PC-3 (cell line): ENCODE measurements around the gene SH2D3C. TPM values are rescaled to one million over a fixed set of nuclear protein-coding genes. Genes with fewer than 3 reads are reported as not detected.

Experiments
- ATAC-seq: fragments of 200-7000 bp; cut with Tn5 transposase; 2 replicates; pipeline ENCODE4 v1.9.1; 2020; ENCODE audit warnings: mild to moderate bottlenecking, moderate library complexity
- BruUV-seq: library from RNA; stranded (reverse); fragments of 400-500 nt; replicated peaks from 2 replicates; lab custom pipeline; 2021; lab: Mats Ljungman, UMichigan
- CTCF ChIA-PET: fragments of 300-600 bp; sonication (Branson Sonifier 250); formaldehyde crosslinking; loops from one replicate; lab custom pipeline; 2022; ENCODE audit warnings: antibody characterized with exemption; lab: Charles Lee
- POLR2A ChIA-PET: fragments of 300-600 bp; sonication (Branson Sonifier 250); formaldehyde crosslinking; loops from one replicate; lab custom pipeline; 2022; ENCODE audit warnings: antibody characterized with exemption; ENCODE audit not compliant: unreplicated experiment; lab: Charles Lee
- DNase-seq: peaks from one replicate; pipeline ENCODE4 v3.0.0-alpha.2; 2015
- H2AFZ ChIP-seq: fragments of 300-600 bp; sonication (generic); 2 replicates; pipeline ENCODE4 v1.6.0; 2016; ENCODE audit warnings: antibody characterized with exemption, low read length
- H3F3A ChIP-seq: fragments of 300-600 bp; sonication (generic); one replicate; pipeline ENCODE4 v1.6.0; 2017; ENCODE audit warnings: antibody characterized with exemption, low read length, control low read depth, mild to moderate bottlenecking; ENCODE audit not compliant: unreplicated experiment
- H3K27ac ChIP-seq: fragments of 300-600 bp; sonication (generic); 2 replicates; pipeline ENCODE4 v1.5.1; 2016; ENCODE audit warnings: mild to moderate bottlenecking, low read length
- H3K27me3 ChIP-seq: fragments of 300-600 bp; sonication (generic); 2 replicates; pipeline ENCODE4 v1.6.1; 2016; ENCODE audit warnings: low read length, mixed read lengths
- H3K36me3 ChIP-seq: fragments of 300-600 bp; sonication (generic); 2 replicates; pipeline ENCODE4 v1.6.1; 2016; ENCODE audit warnings: low read depth, mixed run types, low read length, mixed read lengths
- H3K4me1 ChIP-seq: fragments of 300-600 bp; sonication (generic); 2 replicates; pipeline ENCODE4 v1.5.1; 2016; ENCODE audit warnings: low read length; ENCODE audit not compliant: insufficient read depth
- H3K4me2 ChIP-seq: fragments of 300-600 bp; sonication (generic); 2 replicates; pipeline ENCODE4 v1.6.0; 2016; ENCODE audit warnings: low read length
- H3K4me3 ChIP-seq: fragments of 300-600 bp; sonication (generic); 2 replicates; pipeline ENCODE4 v1.5.1; 2016; ENCODE audit warnings: mild to moderate bottlenecking, low read length, mixed read lengths
- H3K79me2 ChIP-seq: fragments of 300-600 bp; sonication (generic); 2 replicates; pipeline ENCODE4 v1.6.1; 2017; ENCODE audit warnings: low read length, mixed read lengths
- H3K9ac ChIP-seq: fragments of 300-600 bp; sonication (generic); 2 replicates; pipeline ENCODE4 v1.6.0; 2016; ENCODE audit warnings: mild to moderate bottlenecking, low read length
- H3K9me2 ChIP-seq: fragments of 300-600 bp; sonication (generic); replicated peaks from 2 replicates; pipeline ENCODE4 v1.6.1; 2016; ENCODE audit warnings: mixed run types, low read length, mixed read lengths
- H3K9me3 ChIP-seq: fragments of 300-600 bp; sonication (generic); 2 replicates; pipeline ENCODE4 v1.6.1; 2016; ENCODE audit warnings: low read length, mixed read lengths
- H4K20me1 ChIP-seq: fragments of 300-600 bp; sonication (generic); 2 replicates; pipeline ENCODE4 v1.6.1; 2016; ENCODE audit warnings: low read length, mixed read lengths
- EZH2 ChIP-seq: fragments of 300-600 bp; sonication (generic); IDR thresholded peaks from one replicate; pipeline ENCODE4 v1.6.1; 2017; ENCODE audit warnings: antibody characterized with exemption, mild to moderate bottlenecking, low read length; ENCODE audit not compliant: unreplicated experiment
- EZH2phosphoT487 ChIP-seq: fragments of 300-600 bp; sonication (generic); IDR thresholded peaks from 2 replicates; pipeline ENCODE4 v1.6.1; 2018; ENCODE audit warnings: mild to moderate bottlenecking, antibody characterized with exemption, low read length, borderline replicate concordance
- intact Hi-C: fragments of 100-400 bp; cut with micrococcal nuclease; formaldehyde crosslinking; loops from 2 replicates; pipeline ENCODE4 v1.9.0; 2023
- total RNA-seq: library from RNA; depleted of rRNA; stranded (reverse); fragments of >200 nt; gene quantifications from 2 replicates; pipeline ENCODE4 v1.2.3, GENCODE V29; 2014
- TF ChIP-seq, protein P1 (sequence below): fragments of 300-600 bp; sonication (generic); conservative IDR thresholded peaks from 2 replicates; pipeline ENCODE4 v1.5.1; 2017; ENCODE audit warnings: antibody characterized with exemption, low read depth, mild to moderate bottlenecking, low read length

SH2D3C gene
- total RNA-seq, 1 experiment from 2014 or later = 0.26 TPM

DNA sequence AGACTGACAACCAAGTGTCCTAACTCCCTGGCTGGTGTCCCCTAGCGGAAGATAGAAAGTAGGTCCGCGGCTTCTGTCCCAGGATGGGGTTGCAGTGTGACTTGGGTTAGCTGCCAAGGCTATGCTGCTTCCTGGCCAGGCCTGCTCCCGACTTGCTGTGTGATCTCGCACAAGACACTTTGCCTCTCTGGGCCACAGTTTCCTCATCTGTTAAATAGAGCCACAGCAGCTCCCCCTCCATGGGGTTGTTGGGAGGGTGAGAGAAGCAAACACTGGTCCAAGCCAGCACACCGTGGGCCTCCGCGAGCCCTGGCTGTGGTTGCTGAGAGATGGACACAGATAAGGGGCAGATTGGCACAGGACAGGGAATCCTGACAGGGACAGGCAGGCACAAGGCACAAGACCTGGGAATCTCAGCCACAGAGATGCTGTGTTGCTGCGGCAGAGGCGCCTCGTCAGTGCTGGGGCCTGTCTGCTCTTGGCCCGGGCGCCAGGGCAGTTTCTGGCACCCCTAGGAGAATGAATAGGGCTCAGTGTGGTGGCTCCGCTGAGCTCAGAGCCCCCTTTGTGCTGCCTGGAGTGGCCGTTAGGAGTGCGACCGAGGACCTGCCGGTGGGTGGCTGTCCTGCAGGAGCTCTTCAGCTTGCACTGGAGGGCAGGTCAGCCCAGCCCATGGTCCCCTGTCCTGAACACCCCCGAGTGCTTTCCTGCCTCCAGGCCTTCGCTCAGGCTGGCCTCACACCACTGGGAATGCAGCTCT, 1.8 kb upstream of the SH2D3C start:
- CTCF ChIA-PET = no interaction called here
- Histone ChIP-seq H3F3A (no peaks in the 10 kb centered on the region), H3K9ac (no peak overlapping the region), H3K79me2 (no peaks in the 10 kb centered on the region), H3K4me1 (peaks cover 3% of the 10 kb centered on the region; the same call in 1 of the 2 replicates), H3K36me3 (no peaks in the 10 kb centered on the region), H3K4me2 (no peak overlapping the region), H2AFZ (no peak overlapping the region), H3K9me2 (no peaks in the 10 kb centered on the region), H3K27me3 (no peaks in the 10 kb centered on the region), H3K9me3 (no peaks in the 10 kb centered on the region), H3K4me3 (no peak overlapping the region), H4K20me1 (no peaks in the 10 kb centered on the region), H3K27ac (no peak overlapping the region)
- intact Hi-C loops = no loop called here
- BruUV-seq = no TSS peak
- no peak for ATAC-seq
- TF ChIP-seq EZH2 = no peak
- TF ChIP-seq, protein P1, sequence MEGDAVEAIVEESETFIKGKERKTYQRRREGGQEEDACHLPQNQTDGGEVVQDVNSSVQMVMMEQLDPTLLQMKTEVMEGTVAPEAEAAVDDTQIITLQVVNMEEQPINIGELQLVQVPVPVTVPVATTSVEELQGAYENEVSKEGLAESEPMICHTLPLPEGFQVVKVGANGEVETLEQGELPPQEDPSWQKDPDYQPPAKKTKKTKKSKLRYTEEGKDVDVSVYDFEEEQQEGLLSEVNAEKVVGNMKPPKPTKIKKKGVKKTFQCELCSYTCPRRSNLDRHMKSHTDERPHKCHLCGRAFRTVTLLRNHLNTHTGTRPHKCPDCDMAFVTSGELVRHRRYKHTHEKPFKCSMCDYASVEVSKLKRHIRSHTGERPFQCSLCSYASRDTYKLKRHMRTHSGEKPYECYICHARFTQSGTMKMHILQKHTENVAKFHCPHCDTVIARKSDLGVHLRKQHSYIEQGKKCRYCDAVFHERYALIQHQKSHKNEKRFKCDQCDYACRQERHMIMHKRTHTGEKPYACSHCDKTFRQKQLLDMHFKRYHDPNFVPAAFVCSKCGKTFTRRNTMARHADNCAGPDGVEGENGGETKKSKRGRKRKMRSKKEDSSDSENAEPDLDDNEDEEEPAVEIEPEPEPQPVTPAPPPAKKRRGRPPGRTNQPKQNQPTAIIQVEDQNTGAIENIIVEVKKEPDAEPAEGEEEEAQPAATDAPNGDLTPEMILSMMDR = no peak
- TF ChIP-seq EZH2phosphoT487 = no peak
- POLR2A ChIA-PET = no interaction called here
- DNase-seq = no peak

DNA sequence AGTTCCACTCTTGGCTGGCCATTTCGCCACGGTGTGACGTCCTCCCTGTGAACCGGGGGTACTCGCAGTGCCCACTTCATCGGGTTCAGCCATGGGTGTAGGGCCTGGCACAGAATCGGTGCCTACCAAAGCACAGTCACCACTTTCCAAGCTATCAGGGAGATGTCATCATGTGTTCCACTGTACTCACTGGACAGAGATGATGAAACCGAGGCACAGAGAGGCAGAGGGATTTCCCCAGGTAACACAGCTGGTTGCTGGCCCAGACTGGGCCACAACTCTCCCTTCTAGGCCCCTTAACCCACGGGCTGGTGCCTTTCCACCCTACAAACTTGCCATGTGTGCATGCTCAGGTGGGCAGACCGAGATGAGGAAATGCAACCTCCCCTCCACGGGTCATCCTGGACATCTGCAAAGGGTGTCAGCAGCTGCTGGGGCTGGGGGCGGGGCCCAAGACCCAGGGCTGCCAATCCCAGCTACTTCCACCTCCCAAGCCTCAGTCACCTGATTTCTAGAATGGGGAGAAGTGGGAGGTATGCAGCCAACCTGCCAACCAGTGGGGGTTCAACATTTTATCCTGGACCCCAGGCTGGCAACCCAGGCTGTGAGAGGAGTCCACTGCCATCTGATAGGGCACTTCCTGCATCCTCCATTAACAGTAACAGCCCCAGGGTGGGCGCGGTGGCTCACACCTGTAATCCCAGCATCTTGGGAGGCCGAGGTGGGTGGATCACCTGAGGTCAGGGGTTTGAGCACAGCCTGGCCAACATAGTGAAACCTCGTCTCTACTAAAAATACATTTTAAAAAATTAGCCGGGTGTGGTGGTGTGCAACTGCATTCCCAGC, 893 bp upstream of the SH2D3C start:
- BruUV-seq = no TSS peak
- Histone ChIP-seq H3K9me2 (no peaks in the 10 kb centered on the region), H3F3A (no peaks in the 10 kb centered on the region), H4K20me1 (no peaks in the 10 kb centered on the region), H3K4me2 (no peak overlapping the region), H3K4me3 (no peak overlapping the region), H3K79me2 (no peaks in the 10 kb centered on the region), H3K27ac (no peak overlapping the region), H3K4me1 (no peaks in the 10 kb centered on the region), H3K9me3 (no peaks in the 10 kb centered on the region), H2AFZ (no peak overlapping the region), H3K27me3 (no peaks in the 10 kb centered on the region), H3K9ac (no peak overlapping the region), H3K36me3 (no peaks in the 10 kb centered on the region)
- DNase-seq = no peak
- ChIA-PET POLR2A (interaction anchor here (0.5 kb wide), 1 partner anchor 236 kb away, joined by 3 read pairs; no protein-coding TSS in a partner anchor), CTCF (no interaction called here)
- TF ChIP-seq, protein P1 = no peak
- TF ChIP-seq EZH2phosphoT487 (no peak), EZH2 (no peak)
- intact Hi-C loops = no loop called here
- no peak for ATAC-seq
